Measurements from ENCODE around the gene TSACC. TPM values are rescaled to one million over a fixed set of nuclear protein-coding genes. Genes with fewer than 3 reads are reported as not detected.

TSACC gene
- total RNA-seq (2021), result 1.0 TPM in 1 of 2 replicates, not detected in the other
- Bru-seq, nascent RNA, result percentile 31 among the genes with signal in this experiment
- percentile 20 among the genes with signal in this experiment for BruChase-seq, experiment 1, labeled RNA remaining after a 2-hour chase
- BruChase-seq, experiment 2, labeled RNA remaining after a 6-hour chase, result percentile 25 among the genes with signal in this experiment
- long read RNA-seq, partial matches to known transcripts, result 0 of 17 reads
- long read RNA-seq, other reads (novel, unspliced or antisense), result 17 of 17 reads

GRCh38 chr1:156338180-156338976 lies at the start of gene TSACC, which contains the start of gene CCT3:
TSS of gene TSACC (plus strand) at chr1:156338526. CDS start at chr1:156339758, 1,232 bp downstream.
TSS of gene CCT3 (minus strand) at chr1:156338292. CDS start at chr1:156338184, 108 bp downstream.
- H3K27me3 ChIP-seq (replicated peaks; ENCODE audit: insufficient read depth, low read depth, low read length, poor library complexity), result no peaks in the 10 kb centered on the region
- H3K9me3 ChIP-seq (ENCODE audit: low read depth, low read length, poor library complexity, severe bottlenecking), result no peaks in the 10 kb centered on the region
- ChIA-PET CTCF (interaction anchor here (0.6 kb wide), 1 partner anchor 17 kb away, joined by 4 read pairs; no protein-coding TSS in a partner anchor), POLR2A (ENCODE audit: low non-redundant PET) (interaction anchor here (0.5 kb wide), 1 partner anchor 1065 kb away, joined by 8 read pairs; the partner anchor contains the start of gene CLK2)
- TF ChIP-seq EZH2 (IDR thresholded peaks at IDR 0.05; ENCODE audit: borderline replicate concordance, low read depth, low read length, poor library complexity, severe bottlenecking) (no peak), CTCF (conservative IDR thresholded peaks at IDR 0.05; ENCODE audit: low read depth, low read length) (no peak)
- peak within 1 kb of the TSS; percentile 86 for H3K27ac ChIP-seq (ENCODE audit: low read depth, low read length, poor library complexity, severe bottlenecking)
- H3K4me1 ChIP-seq (ENCODE audit: insufficient read depth, low read length, poor library complexity, severe bottlenecking), result peaks cover 14% of the 10 kb centered on the region
- peak; percentile 100 for DNase-seq (ENCODE audit: low spot score)
- BruUV-seq (replicated peaks), result no TSS peak
- intact Hi-C loops (cut with micrococcal nuclease; ENCODE audit: unreplicated experiment), result loop anchor here (10.0 kb wide), 1 partner anchor 64 kb away; no protein-coding TSS in a partner anchor
- H3K36me3 ChIP-seq (ENCODE audit: insufficient read depth, low read length, poor library complexity, severe bottlenecking), result peaks cover 27% of the 10 kb centered on the region
- peak within 1 kb of the TSS; percentile 88 for H3K4me3 ChIP-seq (ENCODE audit: low read depth, low read length, poor library complexity, severe bottlenecking)

- no TSS peak for BruUV-seq (replicated peaks)
- intact Hi-C loops (cut with micrococcal nuclease; ENCODE audit: unreplicated experiment), result no loop called here
- POLR2A ChIA-PET (ENCODE audit: low non-redundant PET), result no interaction called here
- Histone ChIP-seq H3K27me3 (replicated peaks; ENCODE audit: insufficient read depth, low read depth, low read length, poor library complexity) (no peaks in the 10 kb centered on the region), H3K36me3 (ENCODE audit: insufficient read depth, low read length, poor library complexity, severe bottlenecking) (peaks cover 3% of the 10 kb centered on the region), H3K27ac (ENCODE audit: low read depth, low read length, poor library complexity, severe bottlenecking) (no peak overlapping the region), H3K4me1 (ENCODE audit: insufficient read depth, low read length, poor library complexity, severe bottlenecking) (peaks cover 6% of the 10 kb centered on the region), H3K9me3 (ENCODE audit: low read depth, low read length, poor library complexity, severe bottlenecking) (no peaks in the 10 kb centered on the region), H3K4me3 (ENCODE audit: low read depth, low read length, poor library complexity, severe bottlenecking) (no peak overlapping the region)
- DNase-seq (ENCODE audit: low spot score), result no peak
- TF ChIP-seq CTCF (conservative IDR thresholded peaks at IDR 0.05; ENCODE audit: low read depth, low read length) (no peak), EZH2 (IDR thresholded peaks at IDR 0.05; ENCODE audit: borderline replicate concordance, low read depth, low read length, poor library complexity, severe bottlenecking) (no peak)
- CTCF ChIA-PET, result no interaction called here
Observed at GRCh38 chr1:156289857-156290256, 48.5 kb upstream of the TSACC start.

GRCh38 chr1:156291226-156292061 lies 46.9 kb upstream of the TSACC start:
- ChIA-PET CTCF (no interaction called here), POLR2A (ENCODE audit: low non-redundant PET) (no interaction called here)
- peak overlapping the region; percentile 41 for H3K4me3 ChIP-seq (ENCODE audit: low read depth, low read length, poor library complexity, severe bottlenecking)
- no peaks in the 10 kb centered on the region for H3K9me3 ChIP-seq (ENCODE audit: low read depth, low read length, poor library complexity, severe bottlenecking)
- no peaks in the 10 kb centered on the region for H3K27me3 ChIP-seq (replicated peaks; ENCODE audit: insufficient read depth, low read depth, low read length, poor library complexity)
- TF ChIP-seq EZH2 (IDR thresholded peaks at IDR 0.05; ENCODE audit: borderline replicate concordance, low read depth, low read length, poor library complexity, severe bottlenecking) (no peak), CTCF (conservative IDR thresholded peaks at IDR 0.05; ENCODE audit: low read depth, low read length) (no peak)
- no TSS peak for BruUV-seq (replicated peaks)
- intact Hi-C loops (cut with micrococcal nuclease; ENCODE audit: unreplicated experiment), result no loop called here
- peak overlapping the region; percentile 29 for H3K27ac ChIP-seq (ENCODE audit: low read depth, low read length, poor library complexity, severe bottlenecking)
- H3K4me1 ChIP-seq (ENCODE audit: insufficient read depth, low read length, poor library complexity, severe bottlenecking), result peaks cover 6% of the 10 kb centered on the region
- H3K36me3 ChIP-seq (ENCODE audit: insufficient read depth, low read length, poor library complexity, severe bottlenecking), result peaks cover 3% of the 10 kb centered on the region
- peak; percentile 78 for DNase-seq (ENCODE audit: low spot score)
